ENCODE measurements around the gene CLIP1.
"Not testable (repeated sequence)": the region's sequence is repeated elsewhere in the genome, so short reads cannot be mapped to it uniquely, and the experiment has no call there.

CLIP1 gene

GRCh38 chr12:122310626-122311333 is 111.7 kb downstream of the CLIP1 start:
- DNase-seq (ENCODE audit: low read depth) = no peak

GRCh38 chr12:122309564-122310121 is 112.8 kb downstream of the CLIP1 start:
- no peak for DNase-seq (ENCODE audit: low read depth)

DNA sequence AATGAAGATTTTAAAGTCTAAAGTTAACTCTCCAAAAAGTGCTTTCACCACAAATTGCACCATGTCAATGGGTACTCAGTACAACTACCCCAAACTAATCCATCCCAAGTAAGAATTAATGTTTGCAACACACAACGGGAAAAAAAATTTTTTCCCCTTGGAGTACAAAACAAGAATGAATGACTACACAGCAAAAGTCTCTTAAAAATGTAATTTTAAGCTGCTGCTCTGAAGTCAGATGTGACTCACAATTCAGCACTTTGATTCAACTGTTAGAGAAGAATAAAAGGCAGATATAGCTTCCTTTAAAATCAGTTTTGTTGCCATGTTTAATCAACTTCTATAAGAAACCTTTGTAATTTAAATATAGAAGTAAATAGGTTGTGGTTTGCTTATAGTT is 113.7 kb downstream of the CLIP1 start:
- no peak for DNase-seq (ENCODE audit: low read depth)

- no peak for DNase-seq (ENCODE audit: low read depth)
Observed at GRCh38 chr12:122306407-122306806, 116.1 kb downstream of the CLIP1 start.

DNA sequence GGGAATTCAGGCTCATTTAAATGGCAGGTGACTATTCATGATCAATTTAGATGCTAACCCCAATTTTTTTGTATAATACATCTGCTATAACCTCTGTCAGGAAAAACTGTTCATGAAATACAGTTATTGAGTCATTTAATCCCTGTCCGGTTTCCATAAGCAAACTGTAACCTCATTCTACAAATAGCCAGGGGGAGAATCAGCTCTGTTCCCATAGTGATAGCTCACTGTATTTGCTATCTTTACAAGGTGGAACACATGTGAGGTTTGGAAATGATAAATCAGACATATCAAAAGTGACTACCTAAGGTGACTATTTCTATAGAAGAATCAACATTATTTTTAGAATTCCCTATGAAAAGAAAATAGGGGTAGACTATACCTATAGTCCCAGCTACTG is 117.5 kb downstream of the CLIP1 start:
- no peak for DNase-seq (ENCODE audit: low read depth)

- DNase-seq (ENCODE audit: low read depth) = no peak
Observed at GRCh38 chr12:122303068-122303467, 119.4 kb downstream of the CLIP1 start.

DNA sequence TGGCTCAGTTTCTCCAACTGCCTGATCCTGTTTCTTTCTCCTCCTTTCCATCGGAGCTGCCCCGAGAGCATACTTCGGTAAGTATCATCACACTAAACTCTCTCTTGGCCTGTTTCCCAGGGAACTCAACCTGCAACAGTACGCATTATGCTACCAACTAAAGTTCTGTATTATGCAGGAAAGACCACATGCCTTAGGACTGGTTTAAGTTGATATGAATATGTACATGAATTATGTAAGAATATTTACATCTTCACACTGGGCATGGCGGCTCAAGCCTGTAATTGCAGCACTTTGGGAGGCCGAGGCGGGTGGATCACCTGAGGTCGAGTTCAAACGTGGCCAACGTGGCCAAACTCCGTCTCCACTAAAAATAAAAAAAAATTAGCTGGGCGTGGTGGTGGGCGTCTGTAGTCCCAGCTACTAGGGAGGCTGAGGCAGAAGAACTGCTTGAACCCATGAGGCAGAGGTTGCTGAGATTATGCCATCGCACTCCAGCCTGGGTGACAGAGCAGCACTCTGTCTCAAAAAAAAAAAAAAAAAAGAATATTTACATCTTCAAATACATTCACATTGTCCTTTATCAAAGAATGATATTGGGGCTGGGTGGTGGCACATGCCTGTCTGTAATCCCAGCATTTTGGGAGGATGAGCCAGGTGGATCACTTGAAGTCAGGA is 124.3 kb downstream of the CLIP1 start:
- DNase-seq (ENCODE audit: low read depth) = no peak

DNA sequence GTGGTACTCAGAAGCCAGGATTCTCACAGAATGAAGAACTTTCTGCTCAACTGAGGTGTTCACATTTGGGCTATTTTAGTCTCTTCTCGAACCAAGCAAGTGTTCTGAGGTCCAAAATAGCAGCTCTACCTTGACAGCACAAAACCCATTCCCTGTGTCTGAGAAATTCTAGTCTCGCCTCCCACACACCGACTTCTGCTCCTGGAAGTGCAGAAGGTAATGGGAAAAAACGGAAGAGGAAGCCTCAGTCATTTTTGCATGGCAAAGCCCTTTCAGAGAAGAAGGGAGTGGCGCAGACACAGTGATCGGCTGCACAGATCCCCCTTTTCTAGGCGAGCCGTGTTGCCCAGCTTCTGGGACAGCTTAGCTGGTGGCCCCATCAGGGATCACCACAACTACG is 125.0 kb downstream of the CLIP1 start:
- DNase-seq (ENCODE audit: low read depth) = no peak

- no peak for DNase-seq (ENCODE audit: low read depth)
Observed at GRCh38 chr12:122295877-122296276, 126.6 kb downstream of the CLIP1 start.

GRCh38 chr12:122293081-122293480 is 129.4 kb downstream of the CLIP1 start:
- no peak for DNase-seq (ENCODE audit: low read depth)

GRCh38 chr12:122291431-122291830 is 131.0 kb downstream of the CLIP1 start:
- no peak for DNase-seq (ENCODE audit: low read depth)

DNA sequence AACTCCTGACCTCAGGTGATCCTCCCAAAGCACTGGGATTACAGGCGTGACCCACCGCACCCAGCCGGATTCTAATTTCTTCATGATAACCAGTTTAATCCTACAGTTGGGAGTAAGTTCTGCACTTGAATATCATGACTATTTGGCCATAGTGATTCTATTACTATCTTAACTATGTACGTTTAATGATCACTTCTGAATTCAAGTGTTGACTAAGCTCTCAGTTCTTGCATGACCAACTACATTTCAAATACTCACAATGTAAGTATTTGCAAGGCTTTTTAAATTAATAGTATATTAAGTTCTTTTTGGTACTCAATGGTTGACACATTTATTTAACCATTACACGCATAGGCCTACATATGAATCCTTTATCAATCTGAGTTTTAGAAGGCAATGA is 138.8 kb downstream of the CLIP1 start:
- DNase-seq (ENCODE audit: low read depth) = no peak

DNA sequence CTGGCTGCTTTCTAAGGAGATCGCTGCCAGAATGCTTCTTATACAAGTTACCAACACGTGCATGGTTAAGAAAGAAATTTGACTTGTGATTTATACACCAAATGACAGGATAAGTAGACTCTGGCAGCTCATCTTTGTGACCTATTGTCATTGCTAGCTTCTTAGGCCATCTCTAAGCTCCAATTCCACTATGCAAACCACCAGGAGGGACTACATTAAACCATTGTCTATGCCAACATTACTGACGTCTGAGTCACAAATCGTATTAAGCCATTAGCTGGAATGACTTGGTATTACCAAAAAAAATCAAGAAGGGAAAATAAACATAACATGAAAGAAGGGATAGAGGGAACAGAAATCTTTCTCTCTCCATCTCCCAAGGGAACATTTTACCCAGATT is 140.4 kb downstream of the CLIP1 start:
- no peak for DNase-seq (ENCODE audit: low read depth)

DNA sequence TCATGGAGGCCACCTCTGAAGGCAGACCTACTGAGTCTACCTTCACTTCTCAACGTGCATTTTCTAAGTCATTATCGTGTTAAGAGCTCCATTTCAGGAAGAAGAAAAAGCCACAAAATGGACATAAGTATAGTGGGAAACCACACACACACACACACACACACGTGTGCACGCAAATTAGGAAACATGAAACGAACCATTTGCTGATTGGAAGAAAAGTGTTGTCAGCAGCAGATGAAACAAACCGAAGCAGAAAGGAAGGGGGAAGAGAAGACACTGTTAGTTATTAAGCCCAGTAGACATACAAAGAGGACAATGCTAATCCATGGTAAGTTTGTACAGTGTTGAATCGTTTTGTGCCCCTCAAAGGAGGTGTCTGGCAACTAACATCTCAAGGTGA is 146.2 kb downstream of the CLIP1 start:
- no peak for DNase-seq (ENCODE audit: low read depth)

DNA sequence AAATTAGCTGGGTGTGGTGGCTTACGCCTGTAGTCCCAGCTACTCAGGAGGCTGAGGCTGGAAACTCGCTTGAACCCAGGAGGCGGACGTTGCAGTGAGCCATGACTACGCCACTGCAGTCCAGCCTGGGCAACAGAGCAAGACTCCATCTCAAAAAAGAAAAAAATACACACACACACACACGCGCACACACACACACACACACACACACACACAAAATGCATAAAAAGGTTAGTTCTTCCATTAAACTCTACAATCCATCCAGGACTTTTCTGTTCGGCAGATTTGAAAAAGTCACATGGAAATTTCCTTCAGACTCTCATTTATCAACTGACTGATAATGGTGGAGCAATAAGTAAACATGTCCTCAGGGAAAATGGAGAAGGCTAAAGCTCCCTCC is 147.0 kb downstream of the CLIP1 start:
- no peak for DNase-seq (ENCODE audit: low read depth)

DNA sequence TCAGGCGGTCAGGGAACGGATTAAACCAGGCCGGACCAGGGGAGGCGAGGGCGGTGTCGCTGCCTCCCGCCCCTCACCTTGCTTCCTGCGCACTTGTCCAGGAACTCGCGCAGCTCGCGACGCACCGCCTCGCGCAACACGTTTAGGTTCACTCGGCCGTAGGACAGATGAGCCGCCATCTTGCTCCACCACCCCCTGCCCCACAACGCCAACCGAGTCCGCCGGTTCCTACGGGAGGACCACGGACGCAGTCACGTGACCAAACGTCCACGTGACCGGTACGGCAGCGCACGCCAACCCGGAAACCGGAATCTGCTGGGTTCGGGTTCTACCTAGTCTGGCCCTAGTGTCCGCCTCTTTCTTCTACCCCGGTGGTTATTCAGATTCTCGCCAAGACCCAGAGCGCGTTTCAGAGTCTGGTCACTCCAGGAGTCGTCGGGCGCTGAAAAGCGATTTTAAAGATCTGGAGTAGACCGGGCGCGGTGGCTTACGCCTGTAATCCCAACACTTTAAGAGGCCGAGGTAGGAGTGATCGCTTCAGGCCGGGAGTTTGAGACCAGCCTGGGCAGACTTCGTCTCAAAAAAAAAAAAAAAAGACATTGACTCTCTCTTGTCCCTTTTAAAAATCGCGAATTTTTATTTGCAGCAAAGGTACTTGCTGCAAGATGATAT is 156.1 kb downstream of the CLIP1 start, which contains the start of gene VPS33A:
Gene VPS33A (minus strand): TSS at position 265 of the 672 bp plus-strand sequence. CDS start 86 bp downstream, at position 179.
- DNase-seq (ENCODE audit: low read depth) = peak; percentile 91

- DNase-seq (ENCODE audit: low read depth) = peak; percentile 14
Observed at GRCh38 chr12:122265886-122266229, 156.6 kb downstream of the CLIP1 start.

GRCh38 chr12:122265476-122265875 is 157.0 kb downstream of the CLIP1 start:
- no peak for DNase-seq (ENCODE audit: low read depth)

GRCh38 chr12:122260735-122261134 is 161.7 kb downstream of the CLIP1 start:
- DNase-seq (ENCODE audit: low read depth) = not testable (repeated sequence)

DNA sequence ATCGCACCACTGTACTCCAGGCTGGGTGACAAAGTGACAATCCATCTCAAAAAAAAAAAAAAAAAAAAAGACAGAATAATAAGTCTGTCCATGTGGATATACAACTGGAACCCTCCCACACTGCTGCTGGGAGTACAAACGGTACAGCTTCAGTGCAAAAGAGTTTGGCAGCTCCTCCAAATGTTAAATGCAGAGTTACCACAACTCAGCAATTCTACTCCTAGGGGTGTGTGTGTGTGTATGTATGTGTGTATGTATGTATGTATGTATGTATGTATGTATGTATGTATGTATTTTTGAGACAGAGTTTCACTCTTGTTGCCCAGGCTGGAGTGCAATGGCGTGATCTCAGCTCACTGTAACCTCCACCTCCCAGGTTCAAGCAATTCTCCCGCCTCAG is 163.5 kb downstream of the CLIP1 start:
- DNase-seq (ENCODE audit: low read depth) = not testable (repeated sequence)

- DNase-seq (ENCODE audit: low read depth) = not testable (repeated sequence)
Observed at GRCh38 chr12:122258462-122258861, 164.0 kb downstream of the CLIP1 start.

GRCh38 chr12:122250536-122250935 is 171.9 kb downstream of the CLIP1 start:
- DNase-seq (ENCODE audit: low read depth) = no peak

GRCh38 chr12:122250047-122250446 is 172.4 kb downstream of the CLIP1 start:
- no peak for DNase-seq (ENCODE audit: low read depth)

Data from stimulated activated CD8-positive, alpha-beta memory T cell treated with anti-CD3 and anti-CD28 coated beads, Interleukin-4, amount 100 ng/mL, for 24 hours (primary cell).